Activated B cell treated with CpG ODN at 0.5 μM for 24 hours (primary cell): Measurements from ENCODE around the gene RNLS. TPM values are rescaled to one million over a fixed set of nuclear protein-coding genes. Genes with fewer than 3 reads are reported as not detected.

Experiments
- ATAC-seq: fragments of 200-7000 bp; cut with Tn5 transposase; one replicate; pipeline ENCODE4 v1.10.0; 2021; ENCODE audit warnings: low read depth, mild to moderate bottlenecking, moderate library complexity
- CTCF ChIA-PET: fragments of 350-600 bp; sonication (Branson Sonifier 250); formaldehyde crosslinking; loops from one replicate; lab custom pipeline; 2021; ENCODE audit warnings: antibody characterized with exemption; lab: Charles Lee
- POLR2A ChIA-PET: fragments of 350-600 bp; sonication (Branson Sonifier 250); formaldehyde crosslinking; loops from one replicate; lab custom pipeline; 2021; ENCODE audit warnings: antibody characterized with exemption; lab: Charles Lee
- DNase-seq: peaks from one replicate; pipeline ENCODE4 v3.0.0; 2022
- H3K27ac Mint-ChIP-seq: one replicate; pipeline ENCODE4 v1.8.0; 2020; ENCODE audit warnings: mixed read lengths
- H3K27me3 Mint-ChIP-seq: one replicate; pipeline ENCODE4 v1.8.0; 2021; ENCODE audit warnings: mixed read lengths
- H3K36me3 Mint-ChIP-seq: one replicate; pipeline ENCODE4 v1.8.0; 2021; ENCODE audit warnings: low read depth, mixed read lengths
- H3K4me1 Mint-ChIP-seq: one replicate; pipeline ENCODE4 v1.8.0; 2021; ENCODE audit warnings: mixed read lengths
- H3K4me3 Mint-ChIP-seq: one replicate; pipeline ENCODE4 v1.8.0; 2020; ENCODE audit warnings: mild to moderate bottlenecking, mixed read lengths
- H3K9me3 Mint-ChIP-seq: one replicate; pipeline ENCODE4 v1.8.0; 2020; ENCODE audit warnings: mixed read lengths
- intact Hi-C: fragments of 100-400 bp; cut with micrococcal nuclease; formaldehyde crosslinking; loops from one replicate; pipeline ENCODE4 v1.15.1; 2024
- total RNA-seq: library from RNA; stranded (reverse); gene quantifications from 2 replicates; pipeline ENCODE4 v1.2.3, GENCODE V29; 2022
- TF ChIP-seq, protein P1 (sequence below): fragments of 200-600 bp; IDR thresholded peaks from one replicate; pipeline ENCODE4 v1.8.0; 2022; ENCODE audit warnings: antibody characterized with exemption, mild to moderate bottlenecking

Gene RNLS
- total RNA-seq, 1 donor from 2014 or later = 5.7 TPM

DNA sequence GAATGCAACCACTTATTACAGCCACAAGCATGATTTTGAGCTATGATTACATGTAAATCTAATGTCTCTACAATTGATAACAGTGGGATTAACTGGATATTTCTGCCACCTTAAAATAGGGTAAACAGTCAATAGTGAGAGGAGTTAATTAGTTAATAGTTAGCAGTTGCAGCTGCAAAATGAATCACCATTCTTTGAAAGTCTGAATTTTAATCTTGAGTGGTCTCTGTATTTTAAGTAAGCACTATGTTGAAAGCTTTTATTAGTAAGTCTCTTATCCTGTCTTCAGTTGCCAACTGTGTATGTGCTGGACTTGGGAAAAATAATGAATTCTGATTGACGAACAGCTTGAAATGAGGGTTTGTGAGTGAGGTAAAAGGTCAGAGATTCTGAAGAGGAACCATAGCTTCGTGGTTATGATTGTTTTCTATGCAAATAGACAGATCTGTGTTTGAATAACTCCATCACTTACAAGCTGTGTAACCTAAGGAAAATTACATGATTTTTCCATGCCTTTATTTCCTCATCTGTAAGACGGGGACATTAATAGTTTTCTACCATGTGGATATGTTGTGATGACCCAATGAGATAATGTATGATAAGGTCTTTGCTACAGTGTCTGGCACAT lies 75.2 kb downstream of the RNLS start:
- Mint-ChIP-seq H3K4me1 (peaks cover 3% of the 10 kb centered on the region), H3K36me3 (no peaks in the 10 kb centered on the region), H3K4me3 (no peak overlapping the region), H3K27me3 (no peaks in the 10 kb centered on the region), H3K27ac (no peak overlapping the region), H3K9me3 (no peaks in the 10 kb centered on the region)
- TF ChIP-seq, protein P1, sequence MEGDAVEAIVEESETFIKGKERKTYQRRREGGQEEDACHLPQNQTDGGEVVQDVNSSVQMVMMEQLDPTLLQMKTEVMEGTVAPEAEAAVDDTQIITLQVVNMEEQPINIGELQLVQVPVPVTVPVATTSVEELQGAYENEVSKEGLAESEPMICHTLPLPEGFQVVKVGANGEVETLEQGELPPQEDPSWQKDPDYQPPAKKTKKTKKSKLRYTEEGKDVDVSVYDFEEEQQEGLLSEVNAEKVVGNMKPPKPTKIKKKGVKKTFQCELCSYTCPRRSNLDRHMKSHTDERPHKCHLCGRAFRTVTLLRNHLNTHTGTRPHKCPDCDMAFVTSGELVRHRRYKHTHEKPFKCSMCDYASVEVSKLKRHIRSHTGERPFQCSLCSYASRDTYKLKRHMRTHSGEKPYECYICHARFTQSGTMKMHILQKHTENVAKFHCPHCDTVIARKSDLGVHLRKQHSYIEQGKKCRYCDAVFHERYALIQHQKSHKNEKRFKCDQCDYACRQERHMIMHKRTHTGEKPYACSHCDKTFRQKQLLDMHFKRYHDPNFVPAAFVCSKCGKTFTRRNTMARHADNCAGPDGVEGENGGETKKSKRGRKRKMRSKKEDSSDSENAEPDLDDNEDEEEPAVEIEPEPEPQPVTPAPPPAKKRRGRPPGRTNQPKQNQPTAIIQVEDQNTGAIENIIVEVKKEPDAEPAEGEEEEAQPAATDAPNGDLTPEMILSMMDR = no peak
- intact Hi-C loops = no loop called here
- ATAC-seq (no peak), DNase-seq (no peak)
- ChIA-PET CTCF (no interaction called here), POLR2A (no interaction called here)

DNA sequence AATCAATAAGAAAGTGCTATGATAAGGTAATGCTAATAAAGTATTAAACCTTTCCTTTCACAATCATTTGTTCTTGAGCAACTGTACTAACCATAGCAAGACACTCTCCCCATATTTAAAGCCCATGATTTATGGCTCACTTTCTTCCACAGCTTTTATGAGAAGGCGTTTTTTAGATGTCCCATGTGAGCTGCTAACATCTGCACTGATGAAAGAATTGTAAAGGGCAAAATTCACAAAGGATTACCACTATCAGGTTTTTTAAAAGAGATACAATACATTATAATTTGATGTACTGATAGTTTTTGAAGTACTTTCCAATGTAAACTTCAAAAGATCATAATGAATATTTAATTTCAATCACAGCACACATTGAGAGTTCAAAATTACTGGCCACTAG lies 75.7 kb downstream of the RNLS start:
- Mint-ChIP-seq H3K36me3 (no peaks in the 10 kb centered on the region), H3K4me1 (peaks cover 3% of the 10 kb centered on the region), H3K27me3 (no peaks in the 10 kb centered on the region), H3K27ac (no peak overlapping the region), H3K4me3 (no peak overlapping the region), H3K9me3 (no peaks in the 10 kb centered on the region)
- no peak for ATAC-seq
- CTCF ChIA-PET = no interaction called here
- TF ChIP-seq, protein P1 = no peak
- intact Hi-C loops = no loop called here
- no peak for DNase-seq
- POLR2A ChIA-PET = no interaction called here

DNA sequence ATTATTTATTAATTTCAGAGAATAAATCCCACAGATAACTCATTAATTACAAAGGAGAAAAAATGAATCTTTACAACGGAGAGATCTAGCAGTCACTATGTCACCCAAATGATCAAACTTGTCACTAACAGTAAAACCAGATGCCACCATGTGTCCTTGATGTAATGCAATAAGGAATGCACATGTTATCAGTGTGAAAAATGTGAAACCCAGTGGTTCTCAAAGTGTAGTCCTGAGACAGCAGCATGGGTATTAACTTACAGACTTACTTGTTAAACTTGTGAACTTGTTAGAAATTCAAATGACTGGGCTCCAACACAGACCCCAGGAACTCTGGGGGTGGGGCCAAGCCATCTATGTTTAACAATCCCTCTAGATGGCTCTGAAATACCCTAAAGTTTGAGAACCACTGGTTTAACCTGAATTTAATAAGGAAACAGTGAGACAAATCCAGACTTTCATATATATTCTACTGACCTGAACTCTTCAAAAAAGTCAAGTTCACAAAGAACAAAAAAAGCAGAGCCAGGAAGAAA lies 77.4 kb downstream of the RNLS start:
- no peak for ATAC-seq

DNA sequence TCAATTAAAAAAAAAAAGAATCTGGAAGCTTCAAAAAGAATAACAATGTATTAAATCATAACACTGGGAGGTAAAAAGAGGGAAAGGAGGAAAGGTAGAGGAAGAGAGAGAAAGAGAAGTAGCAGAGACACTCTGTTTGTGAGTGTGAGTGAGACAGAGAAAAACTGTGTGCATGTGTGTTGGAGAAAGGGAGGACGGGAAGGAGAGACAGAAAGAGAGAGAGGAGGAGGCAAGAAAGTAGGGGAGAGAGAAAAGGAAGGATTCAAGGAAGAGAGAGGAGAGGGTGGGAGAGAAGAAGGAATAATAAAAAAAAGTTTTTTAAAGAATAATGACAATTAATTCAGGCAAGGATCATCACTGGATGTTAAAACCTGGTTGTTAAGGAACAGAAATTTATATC lies 77.9 kb downstream of the RNLS start:
- ChIA-PET POLR2A (no interaction called here), CTCF (no interaction called here)
- H3K27me3 Mint-ChIP-seq = no peaks in the 10 kb centered on the region
- DNase-seq (no peak), ATAC-seq (no peak)
- no peak overlapping the region for H3K27ac Mint-ChIP-seq
- no peaks in the 10 kb centered on the region for H3K36me3 Mint-ChIP-seq
- no peaks in the 10 kb centered on the region for H3K9me3 Mint-ChIP-seq
- TF ChIP-seq, protein P1 = no peak
- intact Hi-C loops = no loop called here
- no peak overlapping the region for H3K4me3 Mint-ChIP-seq
- peaks cover 3% of the 10 kb centered on the region for H3K4me1 Mint-ChIP-seq

More for the DNA sequence above, 77.4 kb downstream of the RNLS start:
- DNase-seq = no peak
- Mint-ChIP-seq H3K27ac (no peak overlapping the region), H3K9me3 (no peaks in the 10 kb centered on the region), H3K4me3 (no peak overlapping the region), H3K4me1 (peaks cover 3% of the 10 kb centered on the region), H3K27me3 (no peaks in the 10 kb centered on the region), H3K36me3 (no peaks in the 10 kb centered on the region)
- TF ChIP-seq, protein P1 = no peak
- ChIA-PET POLR2A (no interaction called here), CTCF (no interaction called here)
- intact Hi-C loops = no loop called here

DNA sequence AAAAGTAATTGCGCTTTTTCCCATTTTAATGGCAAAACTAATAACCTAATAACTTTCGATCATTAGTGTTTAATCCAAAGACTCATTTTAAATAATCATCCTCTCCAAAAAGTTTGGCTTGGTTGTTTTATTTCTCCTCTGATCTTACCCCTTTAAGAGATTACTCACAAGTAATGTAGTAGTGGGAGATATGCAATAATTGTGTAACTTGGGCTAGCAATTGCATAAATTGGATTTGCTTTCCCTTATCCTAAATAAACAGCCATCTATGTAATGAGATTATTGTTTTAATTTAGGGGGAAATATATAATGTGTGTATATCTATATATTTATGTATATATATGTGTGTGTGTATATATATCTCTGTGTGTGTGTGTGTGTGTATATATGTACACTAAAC lies 82.5 kb downstream of the RNLS start:
- Mint-ChIP-seq H3K27ac (no peak overlapping the region), H3K27me3 (no peaks in the 10 kb centered on the region), H3K4me1 (peaks cover 9% of the 10 kb centered on the region), H3K4me3 (no peak overlapping the region), H3K36me3 (no peaks in the 10 kb centered on the region), H3K9me3 (no peaks in the 10 kb centered on the region)
- CTCF ChIA-PET = no interaction called here
- POLR2A ChIA-PET = no interaction called here
- intact Hi-C loops = no loop called here
- no peak for DNase-seq
- TF ChIP-seq, protein P1 = no peak
- no peak for ATAC-seq
